ENCODE data around the gene SRSF9.

Gene SRSF9

DNA sequence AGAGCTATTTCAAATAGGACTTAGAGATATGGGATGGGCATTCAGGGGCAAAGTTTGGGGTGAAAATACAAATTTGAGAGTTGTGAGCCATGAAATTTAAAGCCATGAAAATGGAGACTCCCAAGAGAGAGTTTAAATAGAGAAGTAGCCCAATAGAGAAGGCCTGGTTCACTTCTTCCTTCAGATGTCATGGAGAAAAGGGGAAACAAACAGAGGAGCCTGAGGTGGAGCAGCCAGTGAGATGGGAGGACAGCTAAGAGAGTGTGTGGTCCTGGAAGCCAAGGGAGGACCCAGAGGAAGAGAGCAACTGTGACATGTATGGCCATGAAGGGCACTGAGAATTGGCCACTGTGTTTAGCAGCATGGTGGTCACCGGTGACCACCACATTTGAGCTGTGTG is 14.1 kb upstream of the SRSF9 start:
- DNase-seq (ENCODE audit: low read depth, low spot score) = no peak

DNA sequence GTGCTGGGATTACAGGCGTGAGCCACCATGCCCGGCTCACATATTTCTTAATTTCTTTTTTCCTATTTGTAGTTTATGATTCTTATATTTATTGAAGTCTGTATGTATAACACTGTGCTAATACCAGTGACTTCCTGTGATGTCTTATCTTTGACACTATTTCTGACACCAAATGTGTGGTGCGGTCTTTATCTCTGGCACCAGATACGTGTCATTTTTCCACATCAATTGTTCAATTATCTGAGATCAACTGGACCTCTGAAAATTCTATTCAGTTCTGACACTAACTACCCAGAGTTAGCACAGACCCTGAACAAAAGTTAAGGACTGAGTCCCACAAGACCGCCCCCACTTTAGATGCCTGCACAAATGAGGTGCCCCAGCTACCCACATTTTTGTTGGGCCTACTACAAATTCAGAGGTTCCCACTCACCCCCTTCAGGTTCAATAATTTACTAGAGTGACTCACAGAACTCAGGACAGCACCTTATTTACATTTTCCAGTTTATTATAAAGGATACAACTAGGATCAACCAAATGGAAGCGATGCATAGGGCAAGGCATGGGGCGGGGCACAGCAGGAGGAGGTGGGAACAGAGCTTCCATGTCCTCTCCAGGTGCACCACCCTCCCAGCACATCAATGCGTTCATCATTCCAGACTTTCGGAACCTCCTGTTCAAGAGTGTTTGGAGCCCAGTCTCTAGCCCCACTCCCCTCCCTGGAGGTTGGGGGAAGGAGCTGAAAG is 11.6 kb upstream of the SRSF9 start:
- DNase-seq (ENCODE audit: low read depth, low spot score) = no peak

DNA sequence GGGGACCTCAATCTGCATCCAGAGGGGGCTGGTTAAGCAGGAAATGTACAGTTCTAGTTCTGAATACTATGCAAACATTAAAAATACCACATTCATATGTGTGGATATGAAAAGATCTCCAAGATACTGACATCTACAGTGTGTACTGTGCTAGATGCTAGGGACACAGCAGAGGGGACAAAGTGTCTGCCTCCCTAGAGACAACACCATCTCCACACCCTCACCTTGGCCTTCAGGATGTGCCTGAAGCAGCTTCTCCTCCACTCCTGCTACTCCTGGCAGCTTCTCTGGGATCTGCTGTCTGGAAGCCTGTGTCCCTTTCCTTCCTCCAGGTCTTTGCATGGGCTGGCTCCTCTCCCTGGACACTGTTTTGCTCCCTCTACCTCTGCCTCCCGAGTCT is 10.7 kb upstream of the SRSF9 start:
- DNase-seq (ENCODE audit: low read depth, low spot score) = no peak

DNA sequence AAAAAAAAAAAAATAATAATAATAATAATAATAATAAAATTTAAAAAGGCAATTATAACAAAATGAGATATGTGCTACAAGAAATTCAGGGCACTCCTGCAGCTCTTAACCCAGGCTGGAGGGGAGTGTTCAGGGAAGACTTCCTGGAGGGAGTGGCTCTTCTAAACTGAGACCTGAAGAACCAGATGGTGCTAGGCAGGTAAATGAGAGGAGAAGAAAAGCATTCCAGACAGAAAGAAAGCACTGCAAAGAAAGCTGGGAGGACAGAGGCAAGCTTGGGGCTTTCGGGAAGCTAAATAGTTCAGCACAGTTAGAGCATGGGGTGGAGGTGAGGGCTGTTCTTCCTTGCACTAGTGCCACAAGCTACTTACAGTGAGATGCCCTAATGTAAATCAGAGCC is 9.9 kb upstream of the SRSF9 start:
- no peak for DNase-seq (ENCODE audit: low read depth, low spot score)

DNA sequence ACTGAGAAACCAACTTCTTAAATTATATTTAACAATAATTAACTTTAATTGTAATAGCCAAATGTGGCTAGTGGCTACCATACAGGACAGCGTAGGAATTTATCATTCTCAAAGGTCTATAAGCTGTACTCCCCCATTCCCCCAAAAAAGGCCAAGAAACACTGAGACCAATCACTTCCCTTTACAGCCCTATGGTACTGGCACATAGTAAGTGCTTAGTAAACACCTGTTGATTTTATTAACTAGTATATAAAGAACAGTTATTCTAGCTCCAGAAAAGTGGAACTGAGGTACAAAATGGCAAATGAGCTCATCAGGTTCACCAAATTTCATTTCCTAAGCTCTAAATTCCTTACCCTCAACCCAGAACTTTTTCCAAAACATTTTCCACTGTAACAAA is 6.1 kb upstream of the SRSF9 start:
- no peak for DNase-seq (ENCODE audit: low read depth, low spot score)

DNA sequence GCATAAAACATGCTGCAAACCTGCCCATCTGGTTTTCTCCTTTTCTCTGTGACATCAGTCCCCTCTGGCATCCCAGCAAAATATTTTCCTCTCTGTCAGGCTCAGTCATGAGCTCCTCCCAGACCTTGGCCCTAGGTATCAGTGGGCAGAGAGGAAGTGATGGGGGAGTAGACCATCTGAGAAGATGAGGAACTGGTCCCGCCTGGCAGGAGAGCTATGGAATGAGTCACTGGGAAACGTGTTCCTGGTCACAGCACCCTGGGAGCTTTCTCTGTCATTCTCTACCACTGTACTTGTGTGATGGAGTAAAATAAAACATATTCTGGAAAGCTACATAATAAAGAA is 5.0 kb upstream of the SRSF9 start:
- DNase-seq (ENCODE audit: low read depth, low spot score) = no peak

DNA sequence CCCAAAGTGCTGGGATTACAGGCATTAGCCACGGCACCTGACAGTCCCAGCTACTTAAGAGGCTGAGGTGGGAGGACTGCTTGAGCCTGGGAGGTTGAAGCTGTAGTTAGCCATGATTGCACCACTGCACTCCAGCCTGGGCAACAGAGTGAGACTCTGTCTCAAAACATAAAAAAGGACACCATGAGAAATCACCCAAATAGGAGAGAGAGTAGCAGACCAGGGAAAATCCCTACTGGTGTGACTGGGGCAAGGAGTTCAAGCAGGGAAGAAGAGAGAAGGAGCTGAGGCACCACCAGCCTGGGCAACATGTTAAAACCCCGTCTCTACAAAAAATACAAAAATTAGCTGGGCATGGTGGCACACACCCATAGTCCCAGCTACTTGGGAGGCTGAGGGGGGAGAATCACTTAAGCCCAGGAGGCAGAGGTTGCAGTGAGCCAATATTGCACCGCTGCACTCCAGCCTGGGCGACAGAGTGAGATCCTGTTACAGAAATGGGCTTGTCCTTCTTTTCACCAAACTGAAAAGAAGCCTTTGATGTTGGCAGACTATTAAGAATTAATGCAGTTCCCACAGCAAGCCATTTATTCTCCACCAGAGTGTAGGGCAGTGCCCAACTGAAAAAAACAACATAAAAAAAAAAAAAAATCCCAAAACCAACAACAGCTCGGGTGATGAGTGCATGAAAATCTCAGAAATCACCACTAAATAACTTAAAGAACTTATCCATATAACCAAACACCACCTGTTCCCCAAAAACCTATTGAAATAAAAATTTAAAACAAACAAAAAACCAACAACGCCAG is 4.5 kb upstream of the SRSF9 start:
- DNase-seq (ENCODE audit: low read depth, low spot score) = no peak

DNA sequence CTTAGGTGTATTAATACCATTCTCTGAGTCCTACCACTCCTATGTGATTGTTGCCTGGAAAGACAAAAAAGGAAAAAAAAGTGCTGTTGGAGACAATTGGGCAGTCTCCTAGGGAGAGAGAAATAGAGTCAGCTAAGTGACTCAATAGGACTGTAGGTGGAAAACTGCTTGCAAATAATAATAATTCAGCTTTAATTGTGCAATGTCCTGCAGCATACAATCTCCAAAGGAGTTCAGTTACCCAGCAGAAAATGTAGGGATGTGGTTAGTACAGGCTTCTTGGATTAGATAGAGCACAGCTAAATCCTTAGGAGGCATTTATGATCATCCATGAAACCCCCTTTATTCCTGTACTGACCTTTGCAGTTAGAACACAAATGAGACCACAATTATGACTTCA is 3.0 kb upstream of the SRSF9 start:
- no peak for DNase-seq (ENCODE audit: low read depth, low spot score)

DNA sequence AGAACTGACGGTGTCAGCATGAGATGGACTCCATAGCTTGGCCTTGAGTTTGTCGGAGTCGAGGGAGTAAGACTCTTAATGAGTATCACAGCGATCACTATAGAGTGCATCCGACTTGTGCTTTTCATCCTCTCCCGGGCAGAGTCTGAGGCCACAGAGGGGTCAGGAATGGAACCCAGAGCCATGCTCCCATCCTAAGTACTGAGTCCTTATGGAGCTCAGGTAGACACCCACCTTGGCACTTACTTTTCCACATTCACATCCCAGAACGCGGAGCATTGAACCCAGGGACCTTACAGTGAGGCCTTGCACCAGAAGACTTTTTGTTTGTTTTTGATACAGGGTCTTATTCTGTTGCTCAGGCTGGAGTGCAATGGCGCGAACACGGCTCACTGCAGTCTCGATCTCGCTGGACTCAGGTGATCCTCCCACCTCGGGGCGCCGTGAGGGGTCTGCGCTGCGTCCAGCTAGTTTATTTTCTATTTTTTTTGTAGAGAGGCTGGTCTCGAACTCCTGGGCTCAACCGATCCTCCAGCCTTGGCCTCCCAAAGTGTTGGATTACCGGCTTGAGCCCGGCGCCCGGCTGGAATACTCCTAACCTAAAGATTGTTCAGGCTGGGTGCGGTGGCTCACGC is 719 bp upstream of the SRSF9 start:
- no peak for DNase-seq (ENCODE audit: low read depth, low spot score)

DNA sequence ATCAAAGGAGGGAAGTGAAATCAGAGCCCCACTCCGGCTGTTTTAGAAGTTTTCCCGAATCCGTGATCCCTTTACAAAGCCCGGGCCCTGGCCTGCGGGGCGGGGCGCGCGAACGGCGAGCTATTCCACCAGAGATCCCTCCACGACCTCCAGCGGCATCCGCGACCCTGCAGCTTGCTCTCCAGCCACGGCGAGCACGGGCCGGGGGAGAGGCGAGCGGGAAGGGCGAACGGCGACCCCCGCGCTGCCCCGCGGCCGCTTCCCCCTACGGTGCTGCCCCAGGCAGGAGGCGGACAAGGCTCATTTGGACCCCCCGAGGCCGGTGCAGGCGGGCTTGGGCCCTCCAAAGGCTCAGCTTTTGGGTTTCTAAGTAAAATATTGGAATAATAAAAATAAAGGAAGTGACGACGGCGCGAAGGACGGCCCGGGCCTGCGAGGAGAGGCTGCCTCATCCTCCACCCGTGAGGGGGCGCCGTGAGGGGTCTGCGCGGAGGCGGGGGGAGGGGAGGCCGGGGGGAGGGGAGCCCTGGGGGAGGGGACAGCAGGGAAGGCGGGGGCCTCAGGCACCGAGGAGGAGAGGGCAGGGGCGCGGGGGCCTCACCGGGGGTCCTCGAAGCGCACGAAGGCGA is 613 bp downstream of the SRSF9 start:
- no peak for DNase-seq (ENCODE audit: low read depth, low spot score)

DNA sequence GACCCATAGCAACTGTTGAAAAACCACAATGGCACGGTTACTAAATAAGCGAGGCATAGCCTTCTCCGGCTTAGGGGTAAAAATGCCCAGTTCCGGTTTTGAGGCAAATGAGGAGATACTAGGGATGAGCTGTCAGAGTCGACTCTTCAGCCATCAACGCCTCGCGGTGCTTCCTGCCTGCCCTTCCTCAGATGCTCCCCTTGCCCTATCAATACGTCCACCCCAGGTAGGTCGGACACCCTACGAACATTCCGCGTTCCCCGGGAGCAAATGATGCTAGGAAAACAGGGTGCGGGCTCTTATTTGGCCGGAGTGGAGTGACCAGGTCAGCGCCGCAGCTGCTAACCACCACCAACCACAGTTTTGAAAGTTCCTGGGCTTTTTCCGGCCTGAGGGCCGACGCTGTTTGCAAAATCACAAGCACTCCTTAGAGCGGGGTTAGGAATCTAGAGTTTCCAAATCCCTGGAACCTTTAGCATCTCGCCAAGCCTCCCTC is 1.2 kb downstream of the SRSF9 start:
- no peak for DNase-seq (ENCODE audit: low read depth, low spot score)

DNA sequence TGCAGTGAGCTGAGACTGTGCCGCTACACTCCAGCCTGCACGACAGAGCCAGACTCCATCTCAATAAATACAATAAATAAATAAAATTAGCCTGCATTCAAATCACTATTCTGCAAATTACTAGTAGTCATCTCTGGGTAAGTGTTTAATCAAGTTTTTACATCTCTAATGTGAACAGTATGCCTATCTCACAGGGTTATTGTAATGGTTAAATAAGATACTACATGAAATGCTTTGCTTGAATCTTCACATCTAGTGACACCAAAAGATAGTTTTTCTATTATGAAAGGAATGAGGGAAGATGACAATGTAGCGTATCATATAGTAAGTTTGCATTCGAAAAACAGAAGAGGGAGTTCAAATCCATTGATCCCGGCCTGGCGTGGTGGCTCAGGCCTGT is 2.1 kb downstream of the SRSF9 start:
- no peak for DNase-seq (ENCODE audit: low read depth, low spot score)

DNA sequence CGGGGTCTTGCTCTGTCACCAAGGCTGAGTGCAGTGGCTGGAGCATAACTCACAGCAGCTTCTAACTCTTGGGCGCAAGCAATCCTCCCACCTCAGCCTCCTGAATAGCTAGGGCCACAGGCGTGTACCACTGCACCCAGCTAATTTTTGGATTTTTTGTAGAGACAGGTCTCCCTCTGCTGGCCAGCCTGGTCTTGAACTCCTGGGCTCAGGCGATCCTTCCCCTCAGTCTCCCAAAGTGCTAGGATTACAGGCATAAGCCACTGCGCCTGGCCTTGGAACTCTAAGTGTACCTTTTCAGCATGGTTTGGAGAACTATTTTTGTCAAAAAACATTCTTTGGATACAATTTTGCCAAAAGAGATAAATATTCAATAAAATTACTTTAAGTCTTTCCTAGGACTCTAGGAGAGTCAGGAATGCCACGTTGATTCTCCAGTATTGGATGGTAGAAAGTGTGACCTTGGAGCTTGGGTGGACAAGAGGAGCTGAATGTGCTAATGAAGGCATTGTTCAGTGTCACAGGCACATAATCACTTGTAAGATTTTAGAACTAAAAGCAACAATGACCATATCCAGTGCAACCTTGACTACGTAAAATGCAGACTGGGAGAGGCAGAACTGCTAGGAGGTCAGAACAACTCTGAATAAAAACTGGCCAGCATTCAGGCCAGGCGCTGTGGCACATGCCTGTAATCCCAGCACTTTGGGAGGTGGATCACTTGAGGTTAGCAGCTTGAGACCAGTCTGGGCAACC is 2.8 kb downstream of the SRSF9 start:
- no peak for DNase-seq (ENCODE audit: low read depth, low spot score)

DNA sequence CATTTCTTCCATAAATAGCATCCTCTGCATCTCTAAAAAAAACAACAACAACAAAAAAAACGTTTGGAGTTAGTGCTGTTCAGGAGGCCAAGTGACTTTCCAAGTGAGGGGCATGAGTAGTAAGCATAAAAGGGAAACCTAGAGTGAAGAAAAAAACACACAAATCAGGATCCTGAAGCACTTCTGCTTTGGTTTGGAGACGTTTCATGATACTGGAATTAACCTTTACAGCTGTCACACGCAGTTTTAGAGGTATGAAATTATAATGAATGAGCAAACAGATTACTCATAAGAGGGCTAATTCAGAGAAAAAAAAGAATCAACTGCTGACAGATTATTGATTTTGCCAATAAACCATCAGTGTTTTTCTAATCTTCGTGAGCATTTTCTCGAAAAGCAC is 3.8 kb downstream of the SRSF9 start:
- no peak for DNase-seq (ENCODE audit: low read depth, low spot score)

DNA sequence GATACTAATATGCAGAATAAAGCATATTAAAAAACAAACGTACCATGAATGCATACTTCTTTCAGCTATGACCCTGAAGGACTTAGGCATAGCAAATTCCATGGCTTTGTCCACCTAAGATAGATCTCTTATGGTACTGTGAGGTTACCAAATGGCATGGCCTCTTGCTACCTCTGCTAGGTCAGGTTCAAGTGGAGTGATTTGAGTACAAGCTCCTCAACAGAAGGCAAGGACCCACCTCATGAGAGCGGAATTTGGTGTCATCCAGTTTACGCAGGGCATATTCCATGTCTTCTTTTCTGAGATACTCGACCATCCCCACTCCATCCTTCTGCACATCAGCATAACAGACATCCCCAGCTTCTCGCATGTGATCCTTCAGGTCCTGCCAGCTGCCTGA is 5.8 kb downstream of the SRSF9 start:
- no peak for DNase-seq (ENCODE audit: low read depth, low spot score)

DNA sequence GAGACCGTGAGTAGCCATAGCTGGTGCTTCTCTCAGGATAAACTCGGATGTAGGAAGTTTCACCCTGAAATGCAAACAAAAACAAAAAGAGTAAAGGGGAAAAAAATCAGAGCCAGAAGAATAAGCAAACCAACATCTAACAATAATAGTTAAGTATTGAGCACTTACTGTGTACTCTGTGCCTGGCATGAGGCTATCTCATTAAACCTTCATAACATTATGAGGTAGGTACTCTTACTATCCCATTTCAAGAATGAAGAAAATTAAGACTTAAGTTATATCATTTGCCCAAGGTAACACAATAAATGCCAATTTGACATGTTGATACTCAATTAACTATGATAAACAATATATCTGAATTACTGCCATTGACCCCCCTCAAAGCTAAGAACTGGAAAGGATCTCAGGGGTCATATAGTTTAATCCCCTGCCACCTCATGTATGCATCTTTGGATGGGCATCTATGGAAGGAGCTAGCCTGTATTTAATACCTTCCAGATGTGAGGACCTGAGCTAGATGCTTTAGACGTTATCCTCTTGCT is 7.4 kb downstream of the SRSF9 start:
- DNase-seq (ENCODE audit: low read depth, low spot score) = no peak

DNA sequence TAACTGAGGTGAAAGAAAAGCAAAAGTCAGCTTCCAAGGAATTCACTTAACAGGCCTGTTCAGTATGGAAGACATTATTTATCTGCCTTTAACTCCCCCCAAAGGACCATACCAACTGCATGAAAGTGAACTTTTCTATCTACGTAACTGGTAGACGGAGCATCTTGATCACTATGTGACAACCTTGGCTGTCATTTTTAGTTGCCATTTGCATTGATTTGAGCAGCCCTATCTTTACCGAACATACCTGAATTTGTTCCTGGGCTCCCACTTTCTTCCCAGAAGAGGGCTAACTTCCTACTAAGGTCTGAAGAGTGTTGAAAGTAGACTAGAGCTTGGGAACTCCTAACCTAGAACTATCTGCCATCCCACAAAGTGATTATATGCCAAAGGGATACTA is 9.4 kb downstream of the SRSF9 start:
- no peak for DNase-seq (ENCODE audit: low read depth, low spot score)

DNA sequence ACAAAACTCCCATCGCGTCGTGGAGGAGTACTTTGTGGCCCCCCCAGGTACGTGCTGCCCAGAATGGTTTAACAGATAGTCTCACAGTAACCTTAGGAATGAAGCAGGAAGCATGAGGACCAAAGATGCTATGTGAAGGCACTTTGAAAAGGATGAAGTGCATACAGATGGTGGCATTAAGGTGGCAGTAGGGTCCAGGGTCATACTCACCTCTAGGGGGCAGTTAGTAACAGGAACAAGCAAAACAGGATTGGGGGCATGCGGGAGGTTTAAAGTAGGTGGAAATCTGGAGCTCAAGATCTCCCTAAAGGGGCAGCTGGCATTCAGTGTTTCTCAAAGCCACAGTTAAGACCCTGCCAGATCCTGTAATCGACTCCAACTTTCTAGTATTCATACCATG is 12.4 kb downstream of the SRSF9 start:
- DNase-seq (ENCODE audit: low read depth, low spot score) = no peak

DNA sequence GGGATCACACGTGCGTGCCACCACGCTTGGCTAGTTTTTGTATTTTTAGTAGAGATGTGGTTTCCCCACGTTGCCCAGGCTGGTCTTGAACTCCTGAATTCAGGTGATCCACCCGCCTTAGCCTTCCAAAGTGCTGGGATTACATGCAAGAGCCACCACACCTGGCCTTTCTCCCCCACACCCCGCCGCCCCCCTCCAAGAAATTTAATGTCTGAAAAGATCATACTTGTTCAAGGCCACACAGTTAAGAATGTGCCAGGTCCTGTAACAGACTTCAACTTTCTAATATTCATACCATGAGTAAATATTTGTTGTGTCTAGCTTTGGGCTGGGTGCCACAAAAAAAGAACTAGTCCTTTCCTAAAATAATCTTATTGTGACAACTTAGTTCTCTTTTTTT is 14.2 kb downstream of the SRSF9 start:
- DNase-seq (ENCODE audit: low read depth, low spot score) = no peak

DNA sequence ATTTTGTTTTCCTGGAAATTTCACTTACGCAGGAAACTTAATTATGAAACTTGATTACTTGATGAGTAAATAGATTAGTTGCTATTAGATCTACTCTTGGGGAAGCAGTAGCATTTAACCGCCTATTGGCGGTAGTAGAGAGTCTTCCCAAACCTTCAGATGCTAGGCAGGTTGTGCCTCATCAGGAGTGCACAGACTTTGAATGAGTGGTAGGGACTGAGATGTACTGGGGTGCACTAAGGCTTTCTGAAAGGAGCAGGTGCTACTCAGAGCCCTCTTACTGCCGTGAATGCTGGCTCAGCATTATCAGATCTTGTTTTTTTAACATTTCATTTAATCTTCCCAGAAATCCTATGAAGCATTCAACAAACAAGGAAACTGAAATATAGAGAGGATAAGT is 15.6 kb downstream of the SRSF9 start:
- no peak for DNase-seq (ENCODE audit: low read depth, low spot score)

DNA sequence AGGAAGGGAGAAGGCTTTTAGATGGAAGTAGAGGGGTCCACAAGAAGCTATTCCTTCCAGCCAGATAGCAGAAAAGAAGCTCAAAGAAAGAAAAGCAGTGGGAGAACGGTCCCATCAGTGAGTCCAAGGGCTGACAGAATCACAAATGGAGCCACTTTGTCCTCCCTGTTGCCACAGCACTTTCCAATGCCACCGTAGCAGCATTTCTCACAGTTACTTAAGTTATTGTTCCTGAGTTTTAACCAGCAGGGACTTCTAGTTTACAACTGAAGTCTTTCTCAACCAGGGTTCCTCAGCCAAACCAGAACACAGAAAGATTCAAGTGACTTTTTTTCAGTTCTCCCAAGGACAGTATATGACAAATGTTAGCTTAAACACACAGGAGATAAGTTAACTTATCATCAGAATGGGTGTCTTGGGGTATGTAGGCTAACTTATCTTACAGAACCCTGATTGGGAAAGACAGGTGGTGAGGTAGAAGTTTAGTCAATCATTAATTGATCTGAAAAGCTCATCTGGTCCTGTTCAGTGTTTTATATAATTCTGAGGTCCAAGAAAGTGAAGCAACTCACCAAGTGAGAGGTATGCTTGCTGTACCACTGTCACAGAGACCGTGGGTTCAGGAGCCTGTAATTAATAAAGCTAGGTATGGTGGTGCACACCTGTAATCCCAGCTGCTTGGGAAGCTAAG is 16.3 kb downstream of the SRSF9 start:
- no peak for DNase-seq (ENCODE audit: low read depth, low spot score)
